ENCODE measurements around the gene TTC21A. TPM values are rescaled to one million over a fixed set of nuclear protein-coding genes. Genes with fewer than 3 reads are reported as not detected.

TTC21A gene
- total and polyA plus RNA-seq, 10 of the 15 experiments (the other 5 are each of a cell fraction or from before 2014, with no cell fraction given), result 0.62 to 3.2 (median 1.2) TPM

DNA sequence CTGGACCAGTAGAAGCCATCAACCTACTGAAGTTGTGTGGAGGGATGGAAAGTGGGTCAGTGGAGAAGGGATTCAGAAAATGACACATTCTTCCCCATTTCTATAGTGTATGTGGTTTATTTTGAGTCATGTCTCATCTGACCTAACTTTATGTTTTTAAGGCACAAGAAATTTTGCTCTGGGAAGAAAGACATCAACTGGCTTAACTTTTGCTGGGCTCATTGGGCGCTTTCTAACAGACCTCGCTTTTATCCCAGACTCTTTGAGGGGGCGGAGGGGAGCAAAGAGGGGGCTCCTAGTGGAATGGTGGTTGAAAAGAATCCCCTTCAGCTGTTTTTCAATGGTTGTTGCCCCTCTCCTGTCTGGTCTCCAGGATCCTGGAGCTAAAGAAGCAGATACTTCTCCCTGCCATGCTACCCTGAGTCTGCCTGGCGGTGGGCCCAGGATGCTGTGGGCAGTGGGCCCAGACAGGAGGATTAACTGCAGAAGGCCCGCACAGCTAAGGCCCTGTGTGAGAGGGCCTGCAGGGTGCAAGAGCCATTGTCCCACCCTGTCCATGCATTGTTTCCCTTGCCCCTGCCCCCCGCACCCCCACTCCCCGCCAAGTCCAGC, 31.4 kb downstream of the TTC21A start:
- DNase-seq (ENCODE audit: low read depth, low spot score) (no peak), FAIRE-seq (no peak), ATAC-seq (peak; percentile 7; the same call in 2 of the 3 replicates)
- H2AFZ ChIP-seq (ENCODE audit: control insufficient read depth, low read depth, low read length), result no peak overlapping the region
- TF ChIP-seq JUNB (IDR thresholded peaks at IDR 0.05) (peak; percentile 42; the same call in 1 of the 2 replicates), RUNX3 (IDR thresholded peaks at IDR 0.05; ENCODE audit: low read length) (peak; percentile 43; the same call in 1 of the 2 replicates), MTA3 (IDR thresholded peaks at IDR 0.05; ENCODE audit: borderline replicate concordance, low read length) (no peak)
- no peaks in the 10 kb centered on the region for H3K27me3 ChIP-seq (replicated peaks in 1 of 2; ENCODE audit: control insufficient read depth in 2 of 2, insufficient read depth in 2 of 2, low read length in 1 of 2)
- ChIA-PET CTCF (interaction anchor here (0.6 to 0.7 kb wide), 3 partner anchors 11 to 400 kb away, joined by 3 to 5 read pairs (median 3); no protein-coding TSS in a partner anchor), RAD21 (ENCODE audit: unreplicated experiment) (no interaction called here), POLR2A (no interaction called here), SMC1A (ENCODE audit: uncharacterized antibody, unreplicated experiment) (interaction anchor here (1.2 kb wide), 1 partner anchor 12 kb away, joined by 3 read pairs; no protein-coding TSS in a partner anchor)
- H4K20me1 ChIP-seq (ENCODE audit: control insufficient read depth, insufficient read depth), result no peaks in the 10 kb centered on the region; the same call in 1 of the 2 replicates
- H3K27ac ChIP-seq (ENCODE audit: control insufficient read depth, insufficient read depth), result no peak overlapping the region
- peaks cover 5% of the 10 kb centered on the region for H3K79me2 ChIP-seq (ENCODE audit: control insufficient read depth, insufficient read depth, low read length)
- no peaks in the 10 kb centered on the region; the same call in 1 of the 2 replicates for H3K4me1 ChIP-seq (ENCODE audit: control insufficient read depth, insufficient read depth, low read length)
- H3K9ac ChIP-seq (ENCODE audit: control insufficient read depth, insufficient read depth, low read length), result no peak overlapping the region
- no TSS peak for BruUV-seq (replicated peaks)
- no peaks in the 10 kb centered on the region for H3K9me3 ChIP-seq (replicated peaks; ENCODE audit: control insufficient read depth, insufficient read depth, low read length)
- intact Hi-C loops (cut with micrococcal nuclease; ENCODE audit: unreplicated experiment) (no loop called here), in situ Hi-C loops (cut with MboI) (no loop called here)
- no peak overlapping the region for H3K4me3 ChIP-seq
- no peak overlapping the region for H3K4me2 ChIP-seq (ENCODE audit: control insufficient read depth, insufficient read depth)
- peaks cover 15 to 22% of the 10 kb centered on the region in 2 experiments for H3K36me3 ChIP-seq (ENCODE audit: control insufficient read depth in 2 of 2, insufficient read depth in 2 of 2, low read length in 1 of 2)
- 91% methylated on average over 5 of the region's 7 CpGs for WGBS (ENCODE audit: insufficient coverage, insufficient replicate concordance, low lambda C conversion rate, missing lambda C conversion rate)

DNA sequence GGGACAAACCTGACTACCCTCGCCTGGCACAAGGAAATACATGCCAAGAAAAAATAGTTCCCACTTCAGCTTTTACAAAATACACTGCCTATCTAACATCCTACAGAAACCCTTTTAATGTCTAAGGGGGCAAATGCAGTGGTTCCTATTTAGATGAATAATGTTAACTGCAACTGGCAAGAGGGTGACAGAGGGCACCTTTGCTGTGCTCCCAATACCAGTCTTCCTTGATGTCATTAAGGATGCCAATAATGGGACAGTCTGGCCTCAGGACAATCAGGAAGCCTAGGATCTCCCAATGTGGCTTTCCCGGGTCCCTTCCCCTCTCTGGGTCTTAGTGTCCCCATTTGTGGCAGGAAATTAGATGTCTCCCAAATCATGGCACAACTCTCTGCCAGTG, 32.0 kb downstream of the TTC21A start:
- POLR2A ChIA-PET, result no interaction called here
- Histone ChIP-seq H3K9ac (ENCODE audit: control insufficient read depth, insufficient read depth, low read length) (no peak overlapping the region), H3K4me2 (ENCODE audit: control insufficient read depth, insufficient read depth) (no peak overlapping the region), H3K36me3 (ENCODE audit: control insufficient read depth in 2 of 2, insufficient read depth in 2 of 2, low read length in 1 of 2) (peaks cover 15 to 27% of the 10 kb centered on the region in 2 experiments), H3K4me1 (ENCODE audit: control insufficient read depth, insufficient read depth, low read length) (no peaks in the 10 kb centered on the region; the same call in 1 of the 2 replicates), H3K27ac (ENCODE audit: control insufficient read depth, insufficient read depth) (no peak overlapping the region), H3K4me3 (no peak overlapping the region), H3K9me3 (replicated peaks; ENCODE audit: control insufficient read depth, insufficient read depth, low read length) (no peaks in the 10 kb centered on the region), H3K79me2 (ENCODE audit: control insufficient read depth, insufficient read depth, low read length) (peaks cover 8% of the 10 kb centered on the region), H3K27me3 (replicated peaks in 1 of 2; ENCODE audit: control insufficient read depth in 2 of 2, insufficient read depth in 2 of 2, low read length in 1 of 2) (no peaks in the 10 kb centered on the region), H4K20me1 (ENCODE audit: control insufficient read depth, insufficient read depth) (no peaks in the 10 kb centered on the region; the same call in 1 of the 2 replicates), H2AFZ (ENCODE audit: control insufficient read depth, low read depth, low read length) (no peak overlapping the region)
- no TSS peak for BruUV-seq (replicated peaks)
- in situ Hi-C loops (cut with MboI), result no loop called here
- RAD21 ChIA-PET (ENCODE audit: unreplicated experiment), result no interaction called here
- SMC1A ChIA-PET (ENCODE audit: uncharacterized antibody, unreplicated experiment), result interaction anchor here (1.2 kb wide), 1 partner anchor 13 kb away, joined by 3 read pairs; no protein-coding TSS in a partner anchor
- CTCF ChIA-PET, result no interaction called here
- intact Hi-C loops (cut with micrococcal nuclease; ENCODE audit: unreplicated experiment), result no loop called here
- FAIRE-seq, result no peak
- DNase-seq (ENCODE audit: low read depth, low spot score), result no peak
- TF ChIP-seq POLR2AphosphoS5 (IDR thresholded peaks at IDR 0.05; ENCODE audit: low read length), result peak; percentile 46; the same call in 1 of the 2 replicates
- no peak for TF ChIP-seq SMARCA5 (IDR thresholded peaks at IDR 0.05)
- 83% methylated on average over 2 of the region's 2 CpGs for WGBS (ENCODE audit: insufficient coverage, insufficient replicate concordance, low lambda C conversion rate, missing lambda C conversion rate)
- no peak for ATAC-seq
